CD4-positive, alpha-beta T cell treated with Interleukin-6 at 100 ng/mL for 8 hours (primary cell): Measurements from ENCODE around the gene FETUB.

ENCODE experiments used
- DNase-seq: peaks from one replicate; pipeline ENCODE4 v3.0.0-alpha.2; 2020; ENCODE audit warnings: mixed read lengths, low spot score

FETUB gene

DNA sequence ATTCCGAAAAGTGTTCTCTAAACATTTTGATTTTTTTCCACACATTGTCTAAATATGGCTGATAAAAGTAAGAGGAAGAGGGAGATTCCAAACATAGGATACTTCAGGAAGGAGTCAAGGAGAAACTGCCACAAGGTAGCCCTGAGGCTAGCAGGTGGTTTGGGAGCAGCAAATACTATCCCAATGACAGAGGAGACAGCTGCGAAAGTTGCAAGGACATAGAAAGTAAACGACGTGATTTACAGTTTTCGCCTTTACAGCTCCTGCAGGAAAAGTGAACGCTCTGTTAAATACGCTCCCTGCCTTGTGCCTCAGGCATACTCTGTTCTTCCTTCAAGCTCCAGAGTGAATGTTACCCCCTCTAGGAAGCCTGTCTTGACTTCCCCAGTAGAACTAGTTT is 3.7 kb upstream of the FETUB start:
- DNase-seq, result no peak

DNA sequence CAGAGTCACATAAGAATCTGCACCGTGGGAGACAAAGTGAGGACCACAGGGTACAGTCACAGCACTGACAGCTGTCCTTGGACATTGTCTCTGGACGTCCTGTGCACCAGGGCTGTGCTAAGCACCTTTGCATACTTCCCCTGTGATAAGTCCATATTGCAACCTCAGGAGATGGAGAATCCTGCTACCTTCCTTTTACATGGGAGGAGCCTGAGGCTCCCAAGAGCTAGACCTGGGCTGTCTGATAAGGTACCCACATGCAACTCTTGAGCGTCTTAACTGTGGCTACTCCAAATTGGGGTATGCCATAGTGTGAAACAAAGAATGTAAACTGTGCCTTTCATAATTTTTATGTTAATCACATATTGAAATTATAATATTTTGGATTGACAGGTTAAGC is 2.5 kb upstream of the FETUB start:
- DNase-seq, result no peak

DNA sequence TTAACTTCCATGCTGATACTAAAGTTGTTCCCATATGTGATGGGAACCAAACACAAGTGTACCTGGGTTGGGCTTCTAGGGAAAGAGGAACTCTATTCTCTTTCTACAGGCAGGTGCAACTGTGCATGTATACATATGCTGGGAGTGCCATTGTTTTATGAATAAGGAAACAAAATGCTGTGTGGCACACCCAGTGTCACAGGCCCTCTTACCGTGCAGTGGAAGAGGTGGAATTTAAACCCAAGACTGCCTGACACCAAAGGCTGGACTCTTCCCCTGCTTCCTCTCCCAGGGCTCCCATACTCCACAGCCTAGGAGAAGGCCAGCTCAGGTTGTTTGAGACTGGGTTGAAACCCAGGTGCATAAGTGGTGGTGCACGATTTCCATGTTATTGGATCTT is 1.9 kb upstream of the FETUB start:
- no peak for DNase-seq

DNA sequence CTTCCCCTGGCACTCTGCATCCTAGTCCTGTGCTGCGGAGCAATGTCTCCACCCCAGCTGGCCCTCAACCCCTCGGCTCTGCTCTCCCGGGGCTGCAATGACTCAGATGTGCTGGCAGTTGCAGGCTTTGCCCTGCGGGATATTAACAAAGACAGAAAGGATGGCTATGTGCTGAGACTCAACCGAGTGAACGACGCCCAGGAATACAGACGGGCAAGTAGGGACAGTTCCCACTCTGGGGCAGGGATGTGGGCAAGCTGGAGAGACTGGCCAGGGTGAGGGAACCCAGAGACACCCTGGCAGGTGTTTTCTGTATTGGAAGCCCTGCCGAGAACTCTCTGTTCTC is 247 bp downstream of the FETUB start:
- no peak for DNase-seq

DNA sequence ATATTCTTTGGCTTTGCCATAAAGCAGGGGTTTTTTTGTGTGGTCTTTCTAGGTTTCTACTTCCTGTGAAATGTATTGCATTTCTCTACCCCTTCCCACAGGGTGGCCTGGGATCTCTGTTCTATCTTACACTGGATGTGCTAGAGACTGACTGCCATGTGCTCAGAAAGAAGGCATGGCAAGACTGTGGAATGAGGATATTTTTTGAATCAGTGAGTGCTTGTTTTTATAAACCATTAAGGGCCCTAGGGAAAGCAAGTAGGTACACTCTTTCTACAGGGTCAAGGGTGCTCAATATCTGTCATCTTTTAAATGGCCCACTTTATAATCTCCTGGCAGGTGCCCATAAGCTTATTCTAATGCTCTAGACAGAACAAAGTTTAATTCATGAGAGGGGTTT is 730 bp downstream of the FETUB start:
- no peak for DNase-seq

DNA sequence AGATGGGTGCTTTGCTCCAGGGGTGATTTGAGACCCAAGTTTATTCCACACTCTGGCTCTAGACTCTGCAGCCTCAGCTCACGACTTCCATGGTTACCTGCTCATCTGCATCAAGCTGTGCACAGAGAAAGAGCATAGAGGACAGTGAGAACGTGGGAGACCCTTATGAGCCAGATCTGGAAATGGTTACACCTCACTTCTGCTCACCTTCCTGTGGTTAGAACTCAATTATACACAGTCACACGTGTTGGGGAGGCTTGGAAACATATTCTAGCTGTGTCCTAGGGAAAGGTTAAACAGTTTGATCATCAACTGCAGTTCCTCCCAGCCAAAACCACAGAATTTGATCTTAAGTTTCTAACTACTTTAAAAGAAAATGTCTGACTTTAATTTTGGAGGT is 1.8 kb downstream of the FETUB start:
- no peak for DNase-seq

DNA sequence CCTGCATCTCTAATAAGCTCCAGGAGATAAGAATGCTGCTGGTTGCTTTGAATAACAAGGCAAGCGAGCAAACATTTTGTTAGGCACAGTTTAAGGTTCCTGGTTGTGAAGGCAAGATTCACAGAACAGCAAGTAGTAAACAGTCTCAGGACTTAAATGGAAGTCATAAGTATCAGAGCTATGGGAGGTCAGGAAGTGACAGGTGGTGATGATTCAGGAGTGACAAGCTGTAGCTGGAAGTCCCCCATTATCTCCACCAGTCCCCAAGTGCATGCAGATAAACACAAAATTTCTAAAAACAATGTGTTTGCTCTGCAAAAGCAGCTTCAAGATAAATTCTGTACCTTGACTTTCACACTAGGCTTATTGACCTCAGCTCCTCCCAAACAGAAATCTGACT is 3.3 kb downstream of the FETUB start:
- no peak for DNase-seq

DNA sequence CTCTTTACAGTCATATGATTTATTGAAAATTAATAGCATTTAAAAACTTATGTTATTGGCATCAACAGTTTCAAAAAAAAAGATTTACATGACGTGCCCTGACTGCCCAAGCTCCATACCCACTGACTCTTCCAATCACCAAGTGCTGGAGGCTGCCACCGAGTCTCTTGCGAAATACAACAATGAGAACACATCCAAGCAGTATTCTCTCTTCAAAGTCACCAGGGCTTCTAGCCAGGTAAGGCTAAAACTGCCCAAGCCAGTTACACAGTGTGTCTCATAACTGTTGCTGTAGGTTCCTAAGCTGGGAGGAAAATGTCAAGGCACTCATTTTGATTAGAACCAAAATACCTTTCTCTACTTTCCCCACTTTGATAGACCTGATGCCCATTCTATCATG is 4.5 kb downstream of the FETUB start:
- DNase-seq, result no peak

DNA sequence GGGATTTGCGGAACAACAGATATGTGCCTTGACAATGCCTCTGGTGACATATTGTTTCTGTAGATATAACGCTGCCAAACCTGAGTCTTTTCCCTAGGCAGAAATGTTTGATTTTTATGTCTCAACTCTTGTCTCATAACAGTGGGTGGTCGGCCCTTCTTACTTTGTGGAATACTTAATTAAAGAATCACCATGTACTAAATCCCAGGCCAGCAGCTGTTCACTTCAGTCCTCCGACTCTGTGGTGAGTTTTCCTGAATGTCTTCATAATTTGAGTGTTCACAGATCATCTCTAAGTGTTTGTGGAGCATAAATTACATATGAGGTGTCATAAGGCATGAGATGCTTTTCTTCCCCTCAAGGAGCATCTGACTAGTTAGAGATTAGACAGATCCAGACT is 5.9 kb downstream of the FETUB start:
- DNase-seq, result no peak

DNA sequence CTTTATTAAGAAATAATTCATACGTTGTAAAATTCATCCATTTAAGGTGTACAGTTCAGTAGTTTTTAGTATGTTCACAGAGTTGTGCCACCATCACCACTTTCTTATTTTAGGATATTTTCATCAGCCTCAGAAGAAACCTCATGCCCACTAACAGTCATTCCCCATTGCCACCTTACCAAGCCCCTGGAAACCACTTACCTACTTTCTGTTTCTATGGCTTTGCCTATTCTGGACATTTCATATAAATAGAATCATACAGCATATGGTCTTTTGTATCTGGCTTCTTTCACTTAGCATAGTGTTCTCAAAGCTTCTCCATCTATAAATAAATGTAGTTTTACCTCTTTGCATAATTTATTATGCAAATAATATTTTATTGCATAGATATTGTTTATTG is 6.6 kb downstream of the FETUB start:
- no peak for DNase-seq

DNA sequence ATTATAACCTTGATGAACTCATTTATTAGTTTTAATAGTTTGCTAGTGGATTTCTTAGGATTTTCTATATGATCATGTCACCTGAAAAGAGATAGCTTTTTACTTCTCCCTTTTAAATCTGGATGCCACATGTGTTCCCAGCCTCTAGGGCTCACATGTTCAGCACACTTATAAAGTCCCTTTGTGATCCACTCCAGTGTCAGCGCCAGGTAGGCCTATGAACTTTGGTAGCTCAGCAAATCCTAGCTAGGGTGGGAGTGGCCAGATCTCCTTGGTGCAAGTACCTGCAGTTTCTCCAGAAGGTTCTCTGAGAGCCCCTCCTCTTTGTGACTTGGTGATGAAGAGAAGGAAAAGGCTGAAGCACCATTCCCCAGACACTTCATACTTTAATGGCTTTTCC is 8.7 kb downstream of the FETUB start:
- no peak for DNase-seq

DNA sequence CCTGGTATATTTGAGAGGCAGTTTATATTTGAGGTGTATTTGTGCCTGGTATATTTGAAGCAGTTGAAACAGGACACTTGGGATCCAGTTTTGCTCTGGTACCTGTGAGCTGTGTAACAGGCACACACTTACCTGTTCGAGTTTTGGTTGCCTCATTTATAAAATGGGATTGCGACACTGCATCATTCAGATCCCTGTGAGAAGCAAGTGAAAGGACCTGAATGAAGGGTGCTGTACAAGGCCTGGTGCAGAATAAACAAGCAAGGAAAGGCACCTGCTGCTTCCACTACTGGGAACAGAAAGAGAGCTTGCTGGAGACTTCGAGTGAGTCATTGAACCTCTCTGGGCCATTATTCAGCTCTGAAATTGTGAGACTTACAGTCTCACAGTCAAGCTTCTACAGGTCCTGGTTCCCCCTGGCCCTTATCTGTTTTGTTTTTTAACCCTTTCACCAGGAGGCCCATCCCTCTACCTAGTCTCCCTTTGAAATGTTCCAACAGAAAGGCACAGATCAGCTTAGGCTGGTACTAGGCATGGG is 11.5 kb downstream of the FETUB start:
- DNase-seq, result no peak

DNA sequence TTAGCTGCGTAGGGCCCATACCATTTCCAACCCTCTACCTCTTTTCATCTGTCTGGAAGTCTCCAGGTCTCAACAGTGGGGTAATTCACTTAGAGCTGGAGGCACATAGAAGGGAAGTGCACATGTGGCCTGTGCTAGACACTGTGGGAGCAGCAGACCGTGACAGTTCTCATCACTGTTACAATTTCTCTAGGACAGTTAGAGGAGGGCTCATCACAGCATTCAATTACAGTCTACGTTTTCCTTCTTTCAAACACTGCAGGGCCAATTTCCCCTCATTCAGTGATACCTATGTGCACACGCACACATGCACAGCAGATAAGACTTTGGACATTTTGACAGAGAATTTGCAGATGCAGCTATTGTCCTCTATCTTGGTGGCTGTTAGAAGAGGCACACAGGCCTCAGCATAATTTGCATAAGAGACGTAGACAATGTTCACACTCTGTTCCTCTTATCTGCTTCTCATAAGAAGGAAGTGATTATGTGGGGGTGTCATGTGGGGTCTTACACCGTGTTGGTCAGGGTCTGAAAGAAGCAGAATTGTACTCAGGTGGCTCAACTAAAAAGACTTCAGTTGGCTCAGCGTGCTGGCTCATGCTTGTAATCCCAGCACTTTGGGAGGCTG is 13.0 kb downstream of the FETUB start:
- DNase-seq, result no peak

DNA sequence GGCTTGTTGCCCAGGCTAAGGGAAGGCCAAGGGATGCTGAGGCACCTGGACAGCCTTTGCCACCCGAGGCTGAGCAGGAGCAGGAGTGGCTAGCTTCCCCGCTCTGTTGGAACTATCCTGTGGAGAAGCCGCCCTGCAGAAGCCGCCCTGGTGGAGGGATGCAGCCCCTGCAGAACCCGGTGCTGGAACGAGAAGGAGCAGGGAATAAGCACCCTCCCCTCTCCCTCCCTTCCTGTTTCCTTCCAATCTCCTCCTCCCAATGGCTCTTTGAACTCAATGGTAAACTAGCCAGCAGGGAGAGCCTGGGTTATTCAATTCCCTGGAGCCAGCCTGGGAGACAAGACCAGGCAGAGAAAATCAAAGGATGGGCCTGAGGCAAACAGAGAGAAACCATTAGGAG is 13.8 kb downstream of the FETUB start:
- DNase-seq, result no peak

DNA sequence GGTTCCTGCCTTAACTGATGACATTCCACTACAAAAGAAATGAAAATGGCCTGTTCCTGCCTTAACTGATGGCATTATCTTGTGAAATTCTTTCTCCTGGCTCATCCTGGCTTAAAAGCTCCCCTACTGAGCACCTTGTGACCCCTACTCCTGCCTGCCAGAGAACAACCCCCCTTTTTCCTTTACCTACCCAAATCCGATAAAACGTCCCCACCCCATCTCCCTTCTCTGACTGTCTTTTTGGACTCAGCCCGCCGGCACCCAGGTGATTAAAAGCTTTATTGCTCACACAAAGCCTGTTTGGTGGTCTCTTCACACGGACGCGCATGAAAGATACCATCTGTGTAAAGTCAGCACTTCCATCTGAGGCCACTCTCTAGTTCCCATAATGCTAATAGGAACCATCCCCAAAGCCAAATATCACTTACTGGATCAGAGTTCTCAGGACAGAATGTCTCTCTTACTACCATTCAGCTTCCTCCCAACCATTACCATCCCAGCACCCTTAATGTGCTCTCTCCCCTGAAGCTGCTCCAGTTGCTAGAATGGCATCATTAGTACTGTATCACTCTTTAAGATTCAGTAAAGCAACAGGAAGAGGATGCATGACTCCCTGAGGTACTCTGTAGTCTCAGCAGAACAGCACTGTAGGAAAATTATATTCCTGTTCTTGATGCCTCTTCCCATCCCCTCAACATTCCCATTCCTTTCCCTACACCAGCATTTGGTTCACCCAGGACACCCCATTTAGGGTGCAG is 23.3 kb downstream of the FETUB start:
- DNase-seq, result no peak

DNA sequence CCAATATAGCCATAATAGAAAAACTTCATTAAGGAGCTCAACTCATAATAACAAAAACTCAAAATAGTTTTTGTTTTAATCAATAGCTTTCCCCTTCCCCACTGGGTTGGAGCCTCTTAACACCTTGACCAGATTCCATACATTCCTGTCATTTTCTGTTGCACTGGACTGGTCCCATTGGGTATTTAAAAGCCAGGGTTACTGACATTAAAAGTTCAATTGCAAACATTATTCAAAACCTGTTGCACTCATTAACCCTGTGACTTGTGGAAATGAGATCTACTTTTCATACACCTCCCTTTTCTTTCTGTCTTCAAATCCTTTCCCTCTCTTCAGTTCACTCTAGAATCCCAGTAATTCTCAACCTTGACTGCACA is 23.9 kb downstream of the FETUB start:
- no peak for DNase-seq

DNA sequence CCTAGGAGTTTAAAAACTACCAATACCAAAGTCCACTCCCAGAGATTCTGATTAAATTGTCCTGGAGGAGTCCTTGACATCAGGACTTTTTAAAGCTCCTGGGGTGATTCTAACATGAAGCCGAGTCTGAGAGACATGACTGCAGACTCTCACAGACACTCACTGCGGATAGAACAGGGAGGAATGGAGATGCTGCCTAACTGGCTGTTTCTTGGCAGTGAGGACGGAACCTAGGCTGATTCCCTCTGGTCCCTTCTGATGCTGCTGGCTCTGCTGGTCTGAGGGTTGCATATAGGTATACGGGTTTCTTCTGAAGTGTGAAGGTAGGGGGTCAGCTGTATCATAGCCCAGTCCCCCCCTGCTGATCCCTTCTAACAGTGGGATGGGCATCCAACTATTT is 24.3 kb downstream of the FETUB start:
- DNase-seq, result no peak

DNA sequence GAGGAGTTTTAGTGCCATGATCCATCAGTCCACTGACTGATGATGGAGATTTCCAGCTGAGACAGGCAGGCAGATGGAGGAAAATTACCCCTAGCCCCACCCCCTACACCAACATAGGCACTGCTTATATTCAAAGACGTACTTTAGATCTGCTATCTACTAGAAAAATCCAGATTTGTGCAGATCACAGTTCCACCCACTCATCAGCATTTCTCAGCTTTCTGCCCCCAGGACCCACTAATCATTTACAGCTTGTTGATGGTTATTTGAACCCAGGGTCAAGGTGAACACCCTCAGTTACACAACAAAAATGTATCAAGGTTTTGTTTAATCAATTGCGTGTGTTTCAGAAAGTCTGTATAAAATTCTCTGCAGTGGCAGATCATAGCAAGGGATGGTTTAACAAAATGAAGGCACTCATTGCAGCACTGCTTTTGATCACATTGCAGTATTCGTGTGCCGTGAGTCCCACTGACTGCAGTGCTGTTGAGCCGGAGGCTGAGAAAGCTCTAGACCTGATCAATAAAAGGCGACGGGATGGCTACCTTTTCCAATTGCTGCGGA is 25.5 kb downstream of the FETUB start, which contains the start of gene HRG:
HRG (plus strand) TSS at position 390 of the 564 bp plus-strand sequence; CDS start at position 408, 18 bp downstream.
- no peak for DNase-seq

DNA sequence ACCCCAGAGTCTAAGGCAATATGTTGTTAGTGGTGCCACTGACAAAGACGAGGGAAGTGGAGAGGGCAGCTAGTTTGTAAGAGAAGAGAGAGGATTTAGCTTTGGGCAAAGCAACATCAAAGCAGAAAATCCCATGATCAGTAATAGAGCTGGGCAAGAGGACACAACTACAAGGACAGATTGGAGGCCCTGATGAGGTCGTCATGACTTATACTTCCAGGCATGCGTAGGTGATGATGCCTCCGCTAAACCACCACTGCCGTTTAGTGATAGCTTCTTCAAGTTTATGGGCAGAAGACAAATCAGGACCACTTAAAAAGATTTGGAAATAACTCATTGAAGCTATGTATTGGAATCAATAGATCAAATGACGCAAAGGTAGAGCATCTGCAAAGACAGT is 28.2 kb downstream of the FETUB start:
- DNase-seq, result no peak

DNA sequence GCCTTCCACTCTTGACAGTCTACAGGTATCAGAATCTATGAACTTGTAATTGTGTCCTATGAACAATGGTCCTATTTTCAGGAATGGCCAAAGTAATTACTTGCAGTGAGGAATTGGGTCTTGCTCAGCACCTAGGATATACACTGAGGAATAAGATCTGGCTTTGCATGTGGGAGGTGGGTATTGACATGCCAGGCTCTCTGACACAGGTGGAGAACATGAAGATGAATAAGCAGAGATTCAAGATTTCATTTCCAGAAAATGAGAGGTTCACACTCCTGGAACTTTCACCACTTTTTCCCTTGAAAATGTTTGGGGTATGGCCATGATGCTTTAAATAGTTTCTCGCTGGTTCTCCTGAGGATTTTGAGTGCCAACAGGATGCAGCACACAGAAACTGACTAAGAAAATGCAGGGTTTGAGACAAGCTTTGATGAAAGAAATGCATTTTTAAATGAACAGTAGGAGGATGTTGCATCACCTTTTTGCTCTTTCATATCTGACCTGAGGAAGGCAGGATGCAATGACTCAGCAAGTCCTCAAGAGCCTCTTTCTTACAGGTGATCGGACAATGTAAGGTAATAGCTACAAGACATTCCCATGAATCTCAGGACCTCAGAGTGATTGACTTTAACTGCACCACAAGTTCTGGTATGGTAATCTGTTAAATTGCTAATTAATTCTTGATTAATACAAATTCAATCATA is 29.3 kb downstream of the FETUB start:
- no peak for DNase-seq

DNA sequence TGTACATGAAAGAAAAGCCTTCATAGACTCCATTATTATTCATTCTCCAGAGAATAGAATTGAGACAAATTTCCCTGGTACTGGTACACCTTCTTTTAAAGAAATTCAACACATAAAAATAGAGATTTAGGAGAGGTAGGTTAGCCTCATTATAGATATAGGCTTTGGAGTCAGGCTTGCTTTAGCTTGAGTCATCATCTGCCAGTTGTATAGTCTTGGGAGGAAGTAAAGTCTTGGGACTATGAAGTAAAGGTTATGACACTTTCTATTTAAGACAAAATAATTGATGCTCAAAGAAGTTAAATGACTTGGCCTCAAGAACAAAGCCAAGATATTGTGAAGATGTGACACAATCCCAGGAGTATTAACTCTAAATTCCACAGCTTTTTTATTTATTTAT is 30.0 kb downstream of the FETUB start:
- DNase-seq, result no peak

DNA sequence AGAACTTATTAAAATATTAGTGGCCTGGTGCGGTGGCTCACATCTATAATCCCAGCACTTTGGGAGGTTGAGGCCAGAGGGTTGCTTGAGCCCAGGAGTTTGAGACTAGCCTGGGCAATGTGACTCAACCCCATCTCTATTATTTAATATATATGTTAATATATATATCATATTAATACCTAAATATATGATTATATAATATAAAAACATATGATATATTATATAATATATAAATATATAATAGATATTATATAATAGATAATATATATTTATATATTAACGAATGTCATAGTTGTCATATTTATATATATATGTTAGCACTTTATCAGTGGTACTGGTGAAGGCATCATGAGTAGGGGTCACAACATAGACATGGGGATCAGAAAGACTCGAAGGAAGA is 30.9 kb downstream of the FETUB start:
- DNase-seq, result no peak

DNA sequence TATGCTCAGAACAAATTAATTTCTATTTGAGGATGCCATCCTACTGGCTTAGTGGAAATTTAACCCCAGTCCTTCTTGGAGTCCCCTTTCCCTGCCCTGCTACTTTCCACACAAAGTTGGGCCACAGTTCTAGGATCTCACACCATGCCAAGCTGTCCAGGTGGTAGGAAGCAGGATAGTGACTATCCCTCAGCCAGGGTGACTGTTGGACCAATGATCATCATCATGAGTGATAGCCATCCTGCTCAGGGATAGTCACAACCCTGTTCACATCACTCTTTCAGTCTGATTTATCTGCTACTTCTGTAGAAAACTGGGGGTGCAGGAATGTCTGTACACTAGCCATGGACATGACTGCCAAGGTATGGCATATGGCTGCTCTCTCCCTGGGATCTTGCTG is 38.4 kb downstream of the FETUB start:
- DNase-seq, result no peak
